ENCODE results near the gene CAPZA1.

GRCh38 chr1:112685913-112686312, 66.3 kb downstream of the CAPZA1 start:
- TF ChIP-seq EZH2 (IDR thresholded peaks at IDR 0.05; ENCODE audit: insufficient read depth, poor library complexity, severe bottlenecking): no peak
- no peak for TF ChIP-seq EZH2phosphoT487 (IDR thresholded peaks at IDR 0.05; ENCODE audit: insufficient read depth, low read depth)

Data from GM23248 (cell line).